Fibroblast of skin of left biceps (primary cell): ENCODE results near the gene CCDC181.
"Not testable (repeated sequence)": the region's sequence is repeated elsewhere in the genome, so short reads cannot be mapped to it uniquely, and the experiment has no call there.

Experiments used
- DNase-seq, 2 experiments: peaks; one replicate each; pipeline ENCODE4 v3.0.0-alpha.2; 2013; ENCODE audit warnings: low read depth in 2 of 2

CCDC181 gene

DNA sequence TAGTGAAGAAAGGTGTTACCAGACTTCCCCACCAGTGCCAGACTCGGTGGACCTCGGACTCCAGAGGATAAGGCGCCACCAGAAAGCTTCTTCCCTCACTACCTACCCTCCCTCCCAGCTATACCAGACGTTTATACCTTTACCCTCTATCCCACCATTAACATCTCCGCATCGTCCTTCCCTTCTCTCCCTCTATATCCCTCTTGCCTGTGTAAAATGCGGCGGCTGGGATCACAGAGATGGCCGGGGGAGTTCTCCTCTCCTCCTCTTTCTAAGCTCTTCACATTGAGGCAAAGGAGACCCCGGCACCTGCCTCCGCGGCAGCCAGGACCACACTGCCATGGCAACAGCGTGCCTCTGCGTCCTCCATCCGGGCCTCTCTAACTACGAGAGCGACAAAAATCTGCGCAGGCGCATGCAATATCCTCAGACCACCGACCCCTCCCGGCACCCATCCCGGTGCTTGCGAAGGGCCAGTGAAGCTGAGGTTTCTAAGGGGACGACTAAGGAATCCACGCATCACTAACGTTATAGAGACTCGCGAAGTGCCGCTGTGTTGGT, at the start of gene CCDC181:
Gene CCDC181, minus strand, starts transcription at position 394 of the 561 bp plus-strand sequence. CDS start 2,547 bp downstream, outside the sequence.
- peak; percentile 34 to 38 for DNase-seq

DNA sequence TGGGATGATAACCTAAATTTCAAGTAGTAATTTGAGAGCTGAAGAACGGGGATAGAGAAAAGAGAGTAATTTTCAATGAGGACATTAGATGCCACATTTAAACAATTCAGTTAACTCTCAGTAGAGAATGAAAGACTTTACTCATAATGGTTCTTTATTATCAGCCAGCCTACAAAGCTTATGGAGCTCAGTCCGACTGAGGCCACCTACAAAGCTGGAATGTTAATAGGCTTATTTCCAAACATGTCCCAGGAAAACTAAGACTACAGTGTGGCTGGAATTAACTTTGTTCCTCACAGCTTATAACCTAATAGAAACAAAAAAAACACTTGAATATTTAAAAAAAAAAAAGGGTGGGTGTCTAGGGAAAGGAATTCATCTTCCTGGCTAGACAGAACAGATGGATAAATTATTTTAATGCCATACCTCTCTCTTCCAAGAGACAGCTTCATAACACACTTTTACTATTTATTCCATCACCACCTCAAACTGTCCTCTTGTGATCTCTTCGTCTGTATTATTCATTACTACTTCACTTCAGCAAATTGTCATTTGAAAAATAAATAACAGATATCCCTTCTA, 48.6 kb upstream of the CCDC181 start:
- no peak for DNase-seq

DNA sequence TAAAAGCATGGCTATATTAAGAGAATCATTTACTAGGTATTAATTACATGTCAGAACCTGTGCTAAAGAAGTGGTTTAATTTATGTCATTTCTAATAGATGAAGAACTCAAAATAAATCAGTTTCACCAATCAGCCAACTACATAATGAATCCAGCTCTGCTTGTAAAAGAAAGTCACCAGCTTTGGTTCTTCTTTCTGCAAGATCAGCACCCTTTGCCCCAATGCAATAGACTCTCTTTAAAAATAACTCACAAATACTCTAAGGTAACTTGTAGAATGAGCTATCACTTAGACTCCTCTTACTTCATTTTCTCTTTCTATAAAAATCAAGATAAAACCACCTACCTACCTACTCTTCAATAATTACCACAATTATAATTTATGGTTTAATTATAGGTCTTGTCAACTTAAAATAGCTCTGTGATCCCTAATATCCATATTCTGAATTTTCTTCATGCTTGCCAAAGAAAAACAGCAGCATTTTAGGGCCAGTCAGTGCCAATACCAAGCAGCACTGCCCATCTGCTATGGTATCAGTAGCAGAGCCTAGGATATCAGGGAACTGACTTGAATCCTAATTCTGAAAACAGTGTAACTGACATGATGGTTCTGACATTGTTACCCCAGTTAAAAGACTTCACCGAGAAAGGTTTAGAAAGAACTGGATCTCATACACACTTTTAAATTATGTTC, 47.2 kb upstream of the CCDC181 start:
- DNase-seq: no peak

DNA sequence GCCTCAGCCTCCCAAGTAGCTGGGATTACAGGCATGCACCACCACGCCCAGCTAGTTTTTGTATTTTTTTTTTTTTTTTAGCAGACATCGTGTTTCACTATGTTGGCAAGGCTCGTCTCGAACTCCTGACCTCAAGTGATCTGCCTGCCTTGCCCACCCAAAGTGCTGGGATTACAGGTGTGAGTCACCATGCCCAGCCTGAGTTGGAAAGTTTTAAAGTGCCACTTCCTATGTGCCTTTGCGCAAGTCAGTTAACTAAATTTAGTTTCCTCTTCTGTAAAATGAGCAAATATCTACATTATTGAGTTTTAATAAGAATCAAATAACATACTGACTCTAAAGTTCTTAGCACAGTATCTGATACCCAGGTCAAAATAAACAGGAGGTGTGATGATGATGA, 46.1 kb upstream of the CCDC181 start:
- DNase-seq: no peak

DNA sequence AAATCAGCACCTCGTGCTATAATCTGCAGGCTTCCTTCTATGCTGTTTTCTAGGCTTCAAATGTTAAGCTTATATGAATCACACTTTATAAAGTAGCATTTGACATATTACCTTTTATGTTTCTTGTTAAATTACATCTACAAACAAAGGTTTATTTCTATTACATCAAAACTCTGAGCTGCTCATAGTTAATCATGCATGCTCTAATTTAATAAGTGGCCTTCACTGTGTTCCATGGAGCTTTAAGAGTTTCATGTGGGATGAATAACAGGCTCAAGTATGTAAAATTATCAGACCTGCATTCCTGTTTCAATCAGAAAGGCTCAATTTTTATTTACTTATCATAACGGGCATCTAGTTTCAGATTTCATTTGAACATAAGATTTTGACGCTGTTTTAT, 45.5 kb upstream of the CCDC181 start:
- no peak for DNase-seq

DNA sequence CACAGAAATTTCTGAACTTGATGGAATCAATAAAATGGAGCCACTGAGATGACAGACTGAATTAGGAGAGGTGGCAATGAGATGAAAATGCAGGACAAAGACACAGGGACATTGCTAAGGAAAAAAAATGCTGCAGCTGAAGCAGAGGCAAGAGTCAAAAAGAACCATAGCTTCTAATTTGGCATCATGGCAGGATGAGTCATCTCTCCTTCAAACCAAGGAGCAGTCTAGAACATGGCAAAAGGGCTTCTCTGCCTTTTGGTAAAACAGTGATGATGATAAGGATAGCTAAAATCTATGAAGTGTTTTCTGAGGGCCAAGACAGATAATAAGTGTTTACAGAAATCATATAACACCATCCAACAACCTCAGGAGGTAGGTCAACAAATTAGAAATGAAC, 41.7 kb upstream of the CCDC181 start:
- DNase-seq: no peak

DNA sequence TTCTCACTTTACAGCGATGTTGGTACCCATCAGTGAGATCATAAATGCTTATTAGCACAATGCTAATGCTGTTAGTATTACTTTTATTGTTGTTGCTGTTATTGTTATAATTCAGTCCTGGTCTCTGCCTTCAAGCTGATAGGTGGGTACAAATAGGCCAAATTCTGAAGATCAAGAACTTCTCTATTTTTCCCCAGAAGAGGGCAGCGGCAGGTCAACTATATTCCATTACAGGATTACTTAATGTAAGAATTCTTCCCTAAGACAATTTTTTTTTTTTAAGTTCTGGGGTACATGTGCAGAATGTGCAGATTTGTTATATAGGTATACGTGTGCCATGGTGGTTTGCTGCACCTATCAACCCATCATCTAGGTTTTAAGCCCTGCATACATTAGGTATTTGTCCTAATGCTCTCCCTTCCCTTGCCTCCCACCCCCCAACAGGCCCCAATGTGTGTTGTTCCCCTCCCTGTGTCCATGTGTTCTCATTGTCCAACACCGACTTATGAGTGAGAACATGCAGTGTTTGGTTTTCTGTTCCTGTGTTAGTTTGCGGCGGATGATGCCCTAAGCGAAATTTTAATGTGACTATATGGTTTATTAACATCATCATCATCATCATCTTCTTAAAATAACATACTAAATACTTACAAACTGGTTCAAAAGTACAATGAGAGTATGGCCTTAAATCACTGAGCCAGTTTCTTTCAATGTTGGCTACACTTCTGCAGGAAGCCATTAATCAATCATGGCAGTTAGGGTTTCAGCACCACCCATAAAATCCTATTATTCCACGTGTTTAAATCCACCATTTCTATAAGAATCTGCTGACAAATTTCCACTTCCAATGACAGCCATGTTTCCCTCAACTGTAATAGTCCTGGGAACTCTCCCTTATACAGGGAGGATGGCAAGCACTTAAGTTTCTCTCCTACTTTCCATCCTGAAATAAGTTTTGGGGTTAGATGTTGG, 39.3 kb upstream of the CCDC181 start:
- no peak for DNase-seq

DNA sequence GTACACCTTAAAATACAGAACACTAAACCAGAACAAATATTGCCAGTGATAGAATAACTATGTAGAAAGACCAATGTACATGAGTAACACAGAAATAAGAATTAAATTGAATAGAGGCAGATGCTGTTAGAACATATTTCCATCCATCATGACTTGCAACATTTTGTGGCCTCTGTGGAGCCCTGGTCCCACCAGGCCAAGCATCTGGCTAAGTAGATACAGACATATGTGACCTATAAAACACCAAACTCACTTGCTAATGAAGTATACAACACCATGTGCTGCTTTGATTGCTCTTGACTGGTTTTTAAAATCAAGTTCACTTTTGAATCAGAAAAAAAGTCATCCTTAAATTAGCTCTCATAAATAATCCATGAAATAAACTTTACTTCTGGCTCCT, 38.0 kb upstream of the CCDC181 start:
- DNase-seq: no peak

DNA sequence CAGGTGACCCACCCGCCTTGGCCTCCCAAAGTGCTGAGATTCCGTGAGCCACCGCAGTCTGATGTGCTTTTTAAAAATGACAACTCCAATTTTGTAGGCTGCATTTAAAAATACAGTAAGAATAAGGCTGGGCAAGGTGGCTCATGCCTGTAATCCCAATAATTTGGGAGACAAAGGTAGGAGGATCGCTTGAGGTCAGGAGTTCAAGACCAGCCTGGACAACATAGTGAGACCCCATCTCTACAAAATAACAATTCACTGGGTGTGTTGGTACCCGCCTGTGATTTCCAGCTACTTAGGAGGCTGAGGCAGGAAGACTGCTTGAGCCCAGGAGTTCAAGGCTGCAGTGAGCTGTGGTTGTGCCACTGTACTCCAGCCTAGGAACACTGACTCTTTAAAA, 35.1 kb upstream of the CCDC181 start:
- no peak for DNase-seq

DNA sequence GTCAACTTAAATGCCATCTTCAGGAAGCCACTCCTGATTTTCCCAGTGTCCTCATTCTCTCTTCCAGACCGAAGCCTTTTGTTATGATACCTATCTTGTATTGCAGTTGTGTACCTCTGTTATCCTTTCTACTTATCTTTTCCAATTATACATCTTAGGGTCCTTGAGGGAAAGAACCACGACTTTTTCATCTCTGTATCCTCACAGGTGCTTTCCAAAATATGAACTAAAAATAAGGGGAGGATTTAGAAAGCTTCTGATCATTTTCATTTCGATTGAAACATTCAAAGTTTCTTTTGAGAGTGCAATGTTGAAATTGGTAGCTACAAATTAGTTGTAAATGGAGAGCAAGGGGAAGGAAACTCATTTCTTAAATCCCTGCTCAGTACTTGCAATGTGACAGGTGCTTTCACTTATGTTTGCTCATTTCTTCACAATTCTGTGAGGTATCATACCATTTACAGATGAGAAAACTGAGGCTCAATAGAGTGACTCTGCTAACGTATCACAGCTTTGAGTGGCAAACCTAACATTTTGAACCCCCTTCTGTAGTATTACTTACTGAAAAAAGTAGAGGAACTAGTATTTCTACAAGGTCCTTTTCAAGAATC, 34.2 kb upstream of the CCDC181 start:
- DNase-seq: no peak

DNA sequence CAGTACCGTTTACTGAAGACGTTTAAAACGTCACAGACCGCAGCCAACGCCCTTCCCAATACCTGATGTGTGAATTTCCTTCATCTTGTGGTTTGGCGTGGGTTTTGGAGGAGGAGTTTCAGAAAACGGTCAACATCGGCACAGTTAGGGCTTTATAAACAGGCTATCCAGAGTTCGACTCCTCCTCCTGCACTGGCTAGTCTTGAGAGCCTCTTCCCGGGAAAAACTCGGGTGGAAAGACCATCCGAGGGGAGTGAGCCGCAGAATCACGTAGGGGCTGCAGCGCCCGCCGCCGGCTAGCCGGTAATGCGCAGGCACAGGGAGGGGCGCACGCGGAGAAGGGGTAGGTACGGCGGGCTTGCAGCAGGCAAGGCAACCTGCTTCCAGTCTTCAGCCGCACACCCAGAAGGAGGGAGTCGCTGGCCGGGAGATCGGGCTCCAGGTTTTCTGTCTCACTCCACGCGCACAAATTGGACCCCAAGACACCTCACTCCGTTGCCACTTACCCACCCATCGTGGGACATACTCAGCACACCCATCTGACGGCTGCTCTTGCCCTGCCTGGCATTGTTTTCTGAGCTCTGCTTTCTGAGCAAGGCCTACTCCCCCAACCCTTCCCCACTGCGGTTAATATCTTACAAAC, 33.0 kb upstream of the CCDC181 start:
- no peak for DNase-seq

DNA sequence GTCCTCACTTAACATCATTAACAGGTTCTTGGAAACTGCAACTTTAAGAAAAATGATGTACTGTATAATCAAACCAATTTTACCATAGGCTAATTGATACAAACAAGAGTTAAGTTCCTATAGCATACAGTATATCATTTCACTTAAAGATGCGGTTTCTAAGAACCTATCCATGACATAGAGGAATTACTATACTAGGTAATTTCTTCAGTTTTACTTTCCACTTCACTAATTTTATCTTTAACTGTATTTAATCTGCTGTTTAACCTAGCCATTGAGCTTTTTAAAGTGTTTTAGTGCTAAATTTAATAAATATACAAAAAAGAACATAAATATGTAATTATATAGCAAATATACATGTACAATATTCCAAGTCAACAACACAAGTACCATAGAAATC, 30.2 kb upstream of the CCDC181 start:
- DNase-seq: no peak

DNA sequence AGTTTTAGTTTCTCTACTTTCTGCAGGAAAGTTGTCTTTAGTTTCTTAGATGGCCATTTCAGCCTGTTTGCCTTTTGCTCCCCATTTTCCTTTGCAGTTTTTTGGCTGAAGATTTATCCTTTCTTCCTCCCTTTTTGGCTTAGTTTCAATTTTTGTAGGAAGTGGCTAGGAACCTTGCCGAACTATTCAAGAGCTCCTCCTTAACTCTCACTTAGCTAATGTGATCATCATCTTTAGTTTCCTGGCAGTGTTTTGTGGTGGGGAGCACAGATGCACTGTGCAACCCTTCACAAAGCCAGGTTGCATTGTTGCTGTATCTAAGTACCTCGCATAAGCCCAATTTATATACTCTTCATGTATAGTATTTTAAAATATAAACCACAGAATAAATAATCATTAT, 28.8 kb upstream of the CCDC181 start:
- no peak for DNase-seq

DNA sequence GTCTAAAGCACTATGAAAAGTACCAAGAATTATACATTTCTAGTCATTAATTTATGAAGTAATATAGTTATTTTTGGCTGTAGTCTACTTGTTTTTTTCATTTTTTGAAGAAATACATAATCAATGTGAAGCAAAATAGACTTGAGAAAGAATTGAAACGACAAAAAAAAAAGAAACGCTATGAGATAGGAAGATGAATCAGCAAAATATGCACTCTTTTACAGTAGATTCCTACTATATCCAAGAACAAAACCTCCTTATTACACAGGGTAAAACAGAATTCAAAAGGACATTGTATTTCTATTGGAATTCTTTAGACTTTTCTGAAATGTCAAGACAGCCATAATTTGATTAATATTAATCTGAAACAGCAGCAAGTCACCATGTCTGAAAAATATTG, 25.6 kb upstream of the CCDC181 start:
- no peak for DNase-seq

DNA sequence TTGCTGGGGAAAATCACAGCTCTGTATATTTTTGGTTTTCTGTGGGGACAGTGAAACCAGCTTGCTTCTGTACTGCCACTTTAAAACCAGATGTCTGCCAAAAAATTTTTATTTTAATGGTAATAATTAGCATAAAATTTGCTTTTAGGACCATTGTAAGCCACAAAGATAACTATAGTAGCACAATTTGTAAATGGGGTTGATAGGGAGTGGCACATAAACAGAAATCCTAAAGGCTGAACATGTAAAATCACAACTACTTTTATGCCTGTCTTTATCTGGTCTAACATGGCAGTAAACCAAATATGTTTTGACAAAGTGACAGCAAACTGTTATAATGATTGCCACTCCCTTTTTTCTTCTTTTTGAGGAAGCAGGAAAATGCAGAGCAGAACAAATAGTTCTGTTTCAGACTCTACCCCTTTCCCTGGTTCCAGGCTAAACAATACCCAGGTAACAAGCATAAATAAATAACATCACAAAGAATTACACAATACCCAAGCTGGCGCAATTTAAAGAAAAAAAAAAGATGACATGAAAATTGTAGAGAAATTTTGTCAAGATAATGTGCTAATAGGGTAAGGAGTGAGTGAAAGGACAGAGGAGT, 24.0 kb upstream of the CCDC181 start:
- DNase-seq: no peak

DNA sequence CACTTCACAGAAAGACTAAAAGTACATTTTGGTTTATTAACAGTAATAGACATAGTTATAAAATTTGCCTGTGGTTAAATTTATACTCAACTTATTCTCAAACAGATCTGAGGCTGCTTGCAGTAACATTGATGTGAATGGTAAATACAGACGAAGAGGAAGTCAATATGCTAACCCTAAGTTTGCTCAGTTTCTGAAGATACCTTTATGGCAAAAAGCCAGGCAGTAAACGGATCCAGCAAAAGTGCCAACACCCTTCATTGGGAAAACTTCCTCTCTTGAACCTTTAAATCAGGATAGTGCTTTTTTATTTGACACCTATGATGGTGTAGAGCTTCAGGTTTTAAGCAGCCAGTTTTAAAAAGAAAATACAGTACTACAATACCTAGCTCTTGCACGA, 16.6 kb upstream of the CCDC181 start:
- DNase-seq: no peak

DNA sequence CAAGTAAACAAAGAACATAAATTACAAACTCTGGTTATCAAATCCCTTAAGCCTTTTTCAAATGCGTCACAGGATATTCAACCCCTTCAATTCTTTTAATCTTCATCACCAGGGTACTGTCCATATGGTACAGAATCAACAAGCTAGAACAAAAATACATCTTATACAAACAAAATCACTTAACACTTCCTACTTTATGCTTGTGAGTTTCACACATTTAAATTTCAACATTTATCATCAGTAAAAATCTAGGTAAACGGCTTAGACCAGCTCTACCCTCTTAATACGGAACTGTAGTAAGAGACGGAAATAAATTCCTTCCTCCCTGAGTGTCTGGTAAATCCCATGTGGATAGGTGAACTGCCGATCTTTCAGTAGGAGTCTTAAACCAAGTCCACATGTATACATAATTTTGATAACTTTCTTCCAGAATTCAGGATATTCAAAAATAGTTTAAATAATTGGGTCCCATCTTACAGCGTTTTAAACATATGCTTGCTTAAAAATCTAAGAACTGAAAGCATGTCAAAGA, 1.0 kb downstream of the CCDC181 start:
- DNase-seq: no peak

DNA sequence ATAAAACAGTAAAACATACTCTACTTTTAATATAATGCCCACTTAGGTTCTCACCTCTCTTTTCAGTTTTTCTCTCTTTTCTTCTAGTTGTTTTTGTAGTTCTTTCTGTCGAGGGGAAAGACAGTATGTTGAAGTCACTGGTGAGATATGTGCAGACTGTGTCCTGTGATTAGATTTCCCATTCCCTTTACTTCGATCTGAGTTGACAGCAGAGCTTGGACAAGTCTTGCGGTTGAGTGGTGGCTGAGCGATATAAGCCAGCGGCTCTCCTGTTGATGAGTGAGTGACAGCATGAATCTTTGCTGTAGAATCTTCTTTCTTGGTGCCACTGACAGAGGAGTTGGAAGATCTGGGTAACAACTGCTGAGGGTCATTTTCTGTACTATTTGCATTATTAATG, 6.0 kb downstream of the CCDC181 start:
- DNase-seq: no peak

DNA sequence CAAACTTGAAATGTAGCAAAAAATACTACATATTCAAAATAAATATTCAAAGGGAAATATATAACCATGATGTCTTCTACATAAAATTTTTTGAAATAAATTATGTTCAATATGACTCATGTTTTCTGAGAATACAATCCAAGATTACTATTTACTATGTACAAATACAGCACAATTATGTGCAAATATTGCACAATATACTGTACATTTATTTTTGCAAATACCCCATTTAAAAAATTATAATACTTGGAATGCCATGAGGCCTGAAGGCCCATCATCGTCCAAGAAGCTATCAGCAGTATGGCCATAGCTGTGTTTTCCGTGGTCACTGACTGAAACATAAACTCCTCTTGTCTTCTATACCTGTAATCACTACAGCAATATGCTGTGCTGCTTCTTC, 12.3 kb downstream of the CCDC181 start:
- DNase-seq: no peak

DNA sequence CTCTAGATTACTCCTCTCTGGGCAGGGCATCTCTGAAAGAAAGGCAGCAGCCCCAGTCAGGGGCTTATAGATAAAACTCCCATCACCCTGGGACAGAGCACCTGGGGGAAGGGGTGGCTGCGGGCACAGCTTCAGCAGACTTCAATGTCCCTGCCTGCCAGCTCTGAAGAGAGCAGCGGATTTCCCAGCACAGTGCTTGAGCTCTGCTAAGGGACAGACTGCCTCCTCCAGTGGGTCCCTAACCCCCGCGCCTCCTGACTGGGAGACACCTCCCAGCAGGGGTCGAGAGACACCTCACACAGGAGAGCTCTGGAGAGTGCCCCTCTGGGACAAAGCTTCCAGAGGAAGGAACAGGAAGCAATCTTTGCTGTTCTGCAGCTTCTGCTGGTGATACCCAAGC, 18.9 kb downstream of the CCDC181 start:
- DNase-seq: not testable (repeated sequence)

DNA sequence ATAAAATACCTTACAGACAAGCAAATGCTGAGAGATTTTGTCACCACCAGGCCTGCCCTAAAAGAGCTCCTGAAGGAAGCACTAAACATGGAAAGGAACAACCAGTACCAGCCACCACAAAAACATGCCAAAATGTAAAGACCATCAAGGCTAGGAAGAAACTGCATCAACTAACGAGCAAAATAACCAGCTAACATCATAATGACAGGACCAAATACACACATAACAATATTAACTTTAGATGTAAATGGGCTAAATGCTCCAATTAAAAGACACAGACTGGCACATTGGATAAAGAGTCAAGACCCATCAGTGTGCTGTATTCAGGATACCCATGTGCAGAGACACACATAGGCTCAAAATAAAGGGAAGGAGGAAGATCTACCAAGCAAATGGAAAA, 24.7 kb downstream of the CCDC181 start:
- not testable (repeated sequence) for DNase-seq
